Endothelial cell of umbilical vein (primary cell): ENCODE measurements around the gene SLC46A1. TPM values are rescaled to one million over a fixed set of nuclear protein-coding genes. Genes with fewer than 3 reads are reported as not detected.

Source experiments
- BruUV-seq: library from RNA; stranded (reverse); fragments of 400-500 nt; replicated peaks from 2 replicates; lab custom pipeline; 2021; lab: Mats Ljungman, UMichigan
- CTCF ChIA-PET: fragments of 300-600, 350-600 bp; sonication (Branson Sonifier 250); formaldehyde crosslinking; loops from one replicate; lab custom pipeline; 2021; ENCODE audit warnings: antibody characterized with exemption, inconsistent platforms; lab: Charles Lee
- POLR2A ChIA-PET: fragments of 300-600, 350-600 bp; sonication (Branson Sonifier 250); formaldehyde crosslinking; loops from one replicate; lab custom pipeline; 2021; ENCODE audit warnings: antibody characterized with exemption, inconsistent platforms; lab: Charles Lee
- DNase-seq: peaks from one replicate; pipeline ENCODE4 v3.0.0-alpha.2; 2011; ENCODE audit warnings: low read depth, low spot score
- FAIRE-seq: peaks from 2 replicates; lab custom pipeline; 2011; peaks lifted over from hg19 to GRCh38; lab: Jason Lieb, UNC
- H2AFZ ChIP-seq: 2 replicates; pipeline ENCODE4 v1.6.0; 2012; ENCODE audit warnings: low read depth, low read length, control low read depth, inconsistent platforms
- H3K27ac ChIP-seq: 2 replicates; pipeline ENCODE4 v1.5.1; 2011; ENCODE audit warnings: low read depth, mild to moderate bottlenecking, control low read depth, low read length, moderate library complexity; ENCODE audit not compliant: insufficient read depth
- H3K27me3 ChIP-seq, 2 experiments: 2 replicates each; pipeline versions ENCODE4 v1.6.0 to v1.6.1; 2011; ENCODE audit warnings: low read length in 2 of 2, mixed read lengths in 1 of 2; ENCODE audit not compliant: control insufficient read depth in 2 of 2, insufficient read depth in 2 of 2
- H3K36me3 ChIP-seq, 2 experiments: 2 replicates in 1 of 2; 3 replicates in 1 of 2; pipeline ENCODE4 v1.5.1; 2011; ENCODE audit warnings: low read length in 2 of 2, mild to moderate bottlenecking in 1 of 2, moderate library complexity in 1 of 2; ENCODE audit not compliant: control insufficient read depth in 2 of 2, insufficient read depth in 2 of 2; ENCODE audit errors: extremely low read depth in 1 of 2
- H3K4me1 ChIP-seq: 3 replicates; pipeline ENCODE4 v1.5.1; 2011; ENCODE audit warnings: mild to moderate bottlenecking, low read length; ENCODE audit not compliant: control insufficient read depth, insufficient read depth; ENCODE audit errors: extremely low read depth
- H3K4me2 ChIP-seq: 2 replicates; pipeline ENCODE4 v1.6.1; 2011; ENCODE audit warnings: low read length, control low read depth, mixed read lengths; ENCODE audit not compliant: insufficient read depth
- H3K4me3 ChIP-seq, 3 experiments: fragments of 200-600 bp in 1 of 3; sonication (generic), shearing (Covaris generic) in 1 of 3; replicated peaks in 1 of 3; 2 replicates each; pipeline ENCODE4 v1.5.1; 2011 to 2016; ENCODE audit warnings: control low read depth in 3 of 3, low read length in 3 of 3, mild to moderate bottlenecking in 2 of 3, inconsistent platforms in 1 of 3, low read depth in 1 of 3, moderate library complexity in 1 of 3; ENCODE audit not compliant: insufficient read depth in 1 of 3
- H3K79me2 ChIP-seq: 2 replicates; pipeline ENCODE4 v1.6.0; 2012; ENCODE audit warnings: low read length, inconsistent platforms; ENCODE audit not compliant: control insufficient read depth, insufficient read depth
- H3K9ac ChIP-seq: replicated peaks from 2 replicates; pipeline ENCODE3; 2011; ENCODE audit warnings: low read length, control low read depth; ENCODE audit not compliant: insufficient read depth; ENCODE audit errors: extremely low read depth
- H3K9me1 ChIP-seq: replicated peaks from 3 replicates; pipeline ENCODE4 v1.6.0; 2011; ENCODE audit warnings: mild to moderate bottlenecking, low read length; ENCODE audit not compliant: control insufficient read depth, insufficient read depth; ENCODE audit errors: extremely low read depth
- H3K9me3 ChIP-seq: replicated peaks from 2 replicates; pipeline ENCODE4 v1.5.1; 2012; ENCODE audit warnings: low read length, inconsistent platforms; ENCODE audit not compliant: control insufficient read depth, insufficient read depth
- H4K20me1 ChIP-seq: replicated peaks from 2 replicates; pipeline ENCODE3; 2011; ENCODE audit warnings: mild to moderate bottlenecking, low read length; ENCODE audit not compliant: control insufficient read depth, insufficient read depth; ENCODE audit errors: extremely low read depth
- EZH2 ChIP-seq: IDR thresholded peaks from 2 replicates; pipeline ENCODE4 v1.6.1; 2012; ENCODE audit warnings: borderline replicate concordance, low read depth, mild to moderate bottlenecking, moderate library complexity, low read length, inconsistent platforms; ENCODE audit not compliant: severe bottlenecking
- FOS ChIP-seq: IDR thresholded peaks from 2 replicates; pipeline ENCODE4 v1.6.1; 2011; ENCODE audit warnings: mild to moderate bottlenecking, low read length, moderate library complexity, borderline replicate concordance; ENCODE audit not compliant: insufficient read depth
- GATA2 ChIP-seq: IDR thresholded peaks from 2 replicates; pipeline ENCODE4 v1.7.0; 2011; ENCODE audit warnings: low read depth, mild to moderate bottlenecking, moderate library complexity, mixed read lengths, low read length; ENCODE audit not compliant: insufficient read length, insufficient read depth
- JUN ChIP-seq: IDR thresholded peaks from 2 replicates; pipeline ENCODE4 v1.6.1; 2011; ENCODE audit warnings: borderline replicate concordance, low read depth; ENCODE audit not compliant: insufficient read length, insufficient read depth
- MYC ChIP-seq: IDR thresholded peaks from one replicate; pipeline ENCODE4 v1.6.1; 2011; ENCODE audit warnings: mild to moderate bottlenecking, low read depth, low read length
- POLR2A ChIP-seq: IDR thresholded peaks from 2 replicates; pipeline ENCODE4 v1.6.1; 2012; ENCODE audit warnings: low read depth, mild to moderate bottlenecking, control low read depth, low read length
- POLR2AphosphoS5 ChIP-seq: IDR thresholded peaks from 2 replicates; pipeline ENCODE4 v1.6.1; 2012; ENCODE audit warnings: low read depth, mild to moderate bottlenecking, control low read depth, low read length, moderate library complexity; ENCODE audit not compliant: insufficient read depth
- dilution Hi-C: fragments of 300-500 bp; cut with MboI; formaldehyde crosslinking; loops from one replicate; pipeline ENCODE4 v1.15.0; 2019; ENCODE audit warnings: low sequenced_read_pairs; ENCODE audit not compliant: extremely low pct_ligation_motif_present
- intact Hi-C: fragments of 100-400 bp; cut with micrococcal nuclease; formaldehyde crosslinking; loops from one replicate; pipeline ENCODE4 v1.10.0; 2022
- microRNA-seq: library from miRNA; unstranded; fragments of <30 nt; microRNA quantifications from one replicate; pipeline ENCODE4 v1.2.0, GENCODE V29; 2021; ENCODE audit warnings: borderline number of aligned reads, borderline replicate concordance
- polyA plus RNA-seq, 4 experiments: library from polyadenylated mRNA; depleted of rRNA in 3 of 4; stranded (reverse) in 3 of 4; unstranded in 1 of 4; fragments of >200 nt; gene quantifications; 2 replicates each; pipeline versions ENCODE4 v1.2.1 to v1.2.3, GENCODE V29; 2011 to 2012; ENCODE audit warnings: missing spikeins in 1 of 4
- total RNA-seq: library from RNA; stranded (reverse); gene quantifications from 2 replicates; pipeline ENCODE4 v1.2.3, GENCODE V29; 2021
- TF ChIP-seq, protein P1 (sequence below), 2 donors: IDR thresholded peaks; 1 replicate in 1 of 2; 2 replicates in 1 of 2; pipeline ENCODE4 v1.5.1; 2011; ENCODE audit warnings: low read length in 2 of 2, mild to moderate bottlenecking in 2 of 2, moderate library complexity in 2 of 2, control low read depth in 1 of 2, inconsistent platforms in 1 of 2, low read depth in 1 of 2; ENCODE audit not compliant: insufficient read depth in 1 of 2; ENCODE audit errors: extremely low read depth in 1 of 2
- TF ChIP-seq, protein P2 (sequence below): IDR thresholded peaks from 2 replicates; pipeline ENCODE4 v1.6.1; 2011; ENCODE audit not compliant: insufficient read depth, insufficient read length

The SLC46A1 gene
- total and polyA plus RNA-seq, 2 donors (not counting 3 experiments of a cell fraction or from before 2014, with no cell fraction given) = 2.6 to 4.1 TPM

DNA sequence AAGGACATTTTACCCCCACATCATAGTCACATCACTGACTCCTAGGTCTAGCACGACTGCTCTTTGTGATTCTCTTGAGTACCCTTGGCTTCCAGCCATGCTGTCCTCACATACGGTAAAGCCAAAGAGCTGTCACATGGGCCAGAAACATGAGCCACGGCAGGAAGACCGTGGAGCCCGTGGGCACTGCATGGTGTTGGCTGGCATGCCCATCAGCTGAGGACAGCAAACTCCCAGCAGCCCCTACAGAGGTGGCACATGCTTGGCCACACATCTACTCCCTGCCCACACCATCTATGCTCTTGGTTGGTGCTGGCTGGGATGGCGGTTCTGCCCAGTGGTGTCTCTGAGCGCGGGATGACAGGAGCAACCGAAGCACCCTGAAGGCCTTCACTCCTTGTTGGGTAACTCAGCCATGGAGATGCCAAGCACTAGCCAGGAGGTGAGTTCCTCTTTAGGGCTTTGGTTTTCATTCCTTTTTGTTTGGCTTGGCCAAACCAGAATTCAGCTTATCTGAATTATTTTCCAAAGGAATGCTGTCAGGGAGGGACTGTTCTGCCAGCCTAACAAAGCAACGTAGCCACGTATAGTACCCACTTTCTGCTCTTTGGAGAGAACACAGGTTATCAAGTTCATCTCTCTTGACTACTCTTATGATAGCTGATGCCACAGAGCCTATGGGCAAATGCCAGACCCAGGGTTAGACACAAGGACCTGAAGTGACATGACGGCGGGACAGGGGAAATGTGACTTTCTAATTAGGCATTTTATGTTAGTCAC is 60.4 kb downstream of the SLC46A1 start:
- H3K4me2 ChIP-seq = no peak overlapping the region
- intact Hi-C loops (loop anchor here (2.0 kb wide), 1 partner anchor 71 kb away; no protein-coding TSS in a partner anchor), dilution Hi-C loops (no loop called here)
- peaks cover 32% of the 10 kb centered on the region for H3K4me1 ChIP-seq
- peaks cover 25 to 47% of the 10 kb centered on the region in 2 experiments for H3K36me3 ChIP-seq
- no peaks in the 10 kb centered on the region for H3K79me2 ChIP-seq
- FAIRE-seq (peak; percentile 74), DNase-seq (peak; percentile 32)
- no peak overlapping the region for H3K4me3 ChIP-seq
- TF ChIP-seq, protein P1, sequence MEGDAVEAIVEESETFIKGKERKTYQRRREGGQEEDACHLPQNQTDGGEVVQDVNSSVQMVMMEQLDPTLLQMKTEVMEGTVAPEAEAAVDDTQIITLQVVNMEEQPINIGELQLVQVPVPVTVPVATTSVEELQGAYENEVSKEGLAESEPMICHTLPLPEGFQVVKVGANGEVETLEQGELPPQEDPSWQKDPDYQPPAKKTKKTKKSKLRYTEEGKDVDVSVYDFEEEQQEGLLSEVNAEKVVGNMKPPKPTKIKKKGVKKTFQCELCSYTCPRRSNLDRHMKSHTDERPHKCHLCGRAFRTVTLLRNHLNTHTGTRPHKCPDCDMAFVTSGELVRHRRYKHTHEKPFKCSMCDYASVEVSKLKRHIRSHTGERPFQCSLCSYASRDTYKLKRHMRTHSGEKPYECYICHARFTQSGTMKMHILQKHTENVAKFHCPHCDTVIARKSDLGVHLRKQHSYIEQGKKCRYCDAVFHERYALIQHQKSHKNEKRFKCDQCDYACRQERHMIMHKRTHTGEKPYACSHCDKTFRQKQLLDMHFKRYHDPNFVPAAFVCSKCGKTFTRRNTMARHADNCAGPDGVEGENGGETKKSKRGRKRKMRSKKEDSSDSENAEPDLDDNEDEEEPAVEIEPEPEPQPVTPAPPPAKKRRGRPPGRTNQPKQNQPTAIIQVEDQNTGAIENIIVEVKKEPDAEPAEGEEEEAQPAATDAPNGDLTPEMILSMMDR (IDR thresholded peaks at IDR 0.05; ENCODE audit: extremely low read depth in 1 of 2, insufficient read depth in 1 of 2, low read depth in 1 of 2, low read length in 2 of 2) = no peak
- TF ChIP-seq POLR2AphosphoS5 (peak; percentile 15), FOS (no peak), JUN (no peak), EZH2 (no peak), MYC (no peak), POLR2A (peak; percentile 35), GATA2 (no peak)
- TF ChIP-seq, protein P2, sequence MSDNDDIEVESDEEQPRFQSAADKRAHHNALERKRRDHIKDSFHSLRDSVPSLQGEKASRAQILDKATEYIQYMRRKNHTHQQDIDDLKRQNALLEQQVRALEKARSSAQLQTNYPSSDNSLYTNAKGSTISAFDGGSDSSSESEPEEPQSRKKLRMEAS = no peak
- ChIA-PET CTCF (interaction anchor here (1.2 to 3.9 kb wide), 6 partner anchors 8 to 586 kb away, joined by 3 to 31 read pairs (median 17); partner anchors contain the start of genes IFT20, POLDIP2 and TNFAIP1), POLR2A (interaction anchor here (1.4 to 3.3 kb wide), 2 partner anchors 10 to 11 kb away, joined by 3 to 34 read pairs; partner anchors contain the start of genes IFT20 and TNFAIP1)
- peak overlapping the region; percentile 60 for H3K9ac ChIP-seq
- H3K27ac ChIP-seq = peak overlapping the region; percentile 88
- BruUV-seq = no TSS peak
- H4K20me1 ChIP-seq = no peaks in the 10 kb centered on the region
- H3K9me1 ChIP-seq = no peaks in the 10 kb centered on the region
- no peaks in the 10 kb centered on the region for H3K27me3 ChIP-seq
- no peaks in the 10 kb centered on the region for H3K9me3 ChIP-seq
- no peak overlapping the region for H2AFZ ChIP-seq

Small RNA genes lying within 50 kb of the gene (microRNA-seq; reads per million reads assigned to microRNA genes)
- gene MIR4723 = not detected

Other genes starting within 250 kb of the SLC46A1 start
- gene TMEM97, start 87.0 kb downstream of the SLC46A1 start, total RNA-seq = 43.5 and 51.7 TPM in 2 replicates
- gene TMEM97, start 87.0 kb downstream of the SLC46A1 start, polyA plus RNA-seq = 27.0 and 30.7 TPM in 2 replicates
- gene IFT20, start 70.7 kb downstream of the SLC46A1 start, total RNA-seq = 36.3 and 45.0 TPM in 2 replicates
- gene IFT20, start 70.7 kb downstream of the SLC46A1 start, polyA plus RNA-seq = 19.2 and 26.5 TPM in 2 replicates
- gene TNFAIP1, start 70.5 kb downstream of the SLC46A1 start, total RNA-seq = 79.5 and 89.6 TPM in 2 replicates
- 85.7 and 101 TPM in 2 replicates for gene TNFAIP1, start 70.5 kb downstream of the SLC46A1 start, polyA plus RNA-seq
- 81.0 and 85.2 TPM in 2 replicates for gene POLDIP2, start 48.7 kb downstream of the SLC46A1 start, total RNA-seq
- 82.6 and 90.3 TPM in 2 replicates for gene POLDIP2, start 48.7 kb downstream of the SLC46A1 start, polyA plus RNA-seq
- gene SEBOX, start 41.0 kb downstream of the SLC46A1 start, total RNA-seq = not detected in 2 replicates
- not detected in 2 replicates for gene SEBOX, start 41.0 kb downstream of the SLC46A1 start, polyA plus RNA-seq
- not detected in 2 replicates for gene VTN, start 35.9 kb downstream of the SLC46A1 start, total RNA-seq
- 0.68 and 1.1 TPM in 2 replicates for gene VTN, start 35.9 kb downstream of the SLC46A1 start, polyA plus RNA-seq
- 4.6 and 7.0 TPM in 2 replicates for gene SARM1, start 34.5 kb downstream of the SLC46A1 start, total RNA-seq
- gene SARM1, start 34.5 kb downstream of the SLC46A1 start, polyA plus RNA-seq = 5.6 and 7.0 TPM in 2 replicates
- not detected in 2 replicates for gene SLC13A2, start 67.4 kb upstream of the SLC46A1 start, total RNA-seq
- not detected in 2 replicates for gene SLC13A2, start 67.4 kb upstream of the SLC46A1 start, polyA plus RNA-seq
- not detected in 2 replicates for gene FOXN1, start 100.1 kb upstream of the SLC46A1 start, total RNA-seq
- gene FOXN1, start 100.1 kb upstream of the SLC46A1 start, polyA plus RNA-seq = not detected in 2 replicates
- 26.3 and 28.1 TPM in 2 replicates for gene UNC119, start 146.4 kb upstream of the SLC46A1 start, total RNA-seq
- gene UNC119, start 146.4 kb upstream of the SLC46A1 start, polyA plus RNA-seq = 67.8 and 76.9 TPM in 2 replicates
- 68.6 and 71.3 TPM in 2 replicates for gene PIGS, start 165.3 kb upstream of the SLC46A1 start, total RNA-seq
- gene PIGS, start 165.3 kb upstream of the SLC46A1 start, polyA plus RNA-seq = 110 and 111 TPM in 2 replicates
- 7.2 and 9.0 TPM in 2 replicates for gene ALDOC, start 170.7 kb upstream of the SLC46A1 start, total RNA-seq
- gene ALDOC, start 170.7 kb upstream of the SLC46A1 start, polyA plus RNA-seq = 18.9 and 20.3 TPM in 2 replicates
- gene SPAG5, start 192.8 kb upstream of the SLC46A1 start, total RNA-seq = 85.4 and 90.6 TPM in 2 replicates
- gene SPAG5, start 192.8 kb upstream of the SLC46A1 start, polyA plus RNA-seq = 25.9 and 31.7 TPM in 2 replicates
- gene RSKR, start 208.0 kb upstream of the SLC46A1 start, total RNA-seq = 19.9 and 20.1 TPM in 2 replicates
- gene RSKR, start 208.0 kb upstream of the SLC46A1 start, polyA plus RNA-seq = 10.0 and 10.5 TPM in 2 replicates
- gene BLTP2, start 238.9 kb upstream of the SLC46A1 start, total RNA-seq = 164 and 165 TPM in 2 replicates
- gene BLTP2, start 238.9 kb upstream of the SLC46A1 start, polyA plus RNA-seq = 91.4 and 119 TPM in 2 replicates